ENCODE measurements around the gene RPS27.

GRCh38 chr1:153958961-153959260, 31.7 kb upstream of the RPS27 start:
- TF ChIP-seq CTCF (IDR thresholded peaks at IDR 0.05) (no peak), POLR2A (IDR thresholded peaks at IDR 0.05) (no peak)
